A673 (cell line): Measurements from ENCODE around the gene LNX1.

Source experiments
- CTCF ChIP-seq: fragments of 300-800, 200-600 bp; sonication (generic); conservative IDR thresholded peaks from 2 replicates; pipeline ENCODE4 v1.5.1; 2017; ENCODE audit warnings: low read depth, mild to moderate bottlenecking, antibody characterized with exemption, low read length, moderate library complexity, mixed read lengths
- EZH2 ChIP-seq: fragments of 200-600 bp; sonication (generic); IDR thresholded peaks from 2 replicates; pipeline ENCODE4 v1.6.1; 2017; ENCODE audit warnings: borderline replicate concordance, low read depth, mild to moderate bottlenecking, mixed read lengths, antibody characterized with exemption, low read length; ENCODE audit not compliant: poor library complexity, severe bottlenecking

DNA sequence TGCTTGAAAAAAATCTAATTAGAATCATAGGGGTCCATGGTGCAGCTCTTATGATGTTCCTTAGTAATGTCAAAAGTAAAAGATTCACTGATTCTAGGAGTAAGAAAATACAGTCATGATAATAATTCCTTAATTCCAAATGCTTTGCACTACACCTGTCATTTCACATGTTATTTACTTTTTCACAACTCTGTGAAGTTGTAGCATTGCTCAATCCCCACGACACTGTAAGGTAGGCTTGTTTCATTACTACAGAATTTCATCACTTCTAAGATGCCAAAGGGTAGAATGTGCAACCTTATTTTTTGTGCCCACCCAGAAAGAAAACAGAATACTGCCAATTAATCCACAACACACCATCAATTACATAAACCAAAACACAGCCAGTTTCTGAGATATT, 46.1 kb upstream of the LNX1 start:
- TF ChIP-seq CTCF (no peak), EZH2 (no peak)
